ENCODE measurements around the gene UBR2. TPM values are rescaled to one million over a fixed set of nuclear protein-coding genes. Genes with fewer than 3 reads are reported as not detected.
A peak's percentile ranks its signal among the peaks of the same experiment; 100 is the strongest.

The UBR2 gene
- total RNA-seq (18.9 and 22.6 TPM in 2 replicates), polyA plus RNA-seq (10.9 and 13.7 TPM in 2 replicates)

- no peaks in the 10 kb centered on the region for H3K4me1 ChIP-seq (ENCODE audit: low read depth)
- no peaks in the 10 kb centered on the region for H3K36me3 ChIP-seq
- peak; percentile 99 for DNase-seq (ENCODE audit: low read depth in 1 of 2, low spot score in 1 of 2)
- TF ChIP-seq, protein P1, sequence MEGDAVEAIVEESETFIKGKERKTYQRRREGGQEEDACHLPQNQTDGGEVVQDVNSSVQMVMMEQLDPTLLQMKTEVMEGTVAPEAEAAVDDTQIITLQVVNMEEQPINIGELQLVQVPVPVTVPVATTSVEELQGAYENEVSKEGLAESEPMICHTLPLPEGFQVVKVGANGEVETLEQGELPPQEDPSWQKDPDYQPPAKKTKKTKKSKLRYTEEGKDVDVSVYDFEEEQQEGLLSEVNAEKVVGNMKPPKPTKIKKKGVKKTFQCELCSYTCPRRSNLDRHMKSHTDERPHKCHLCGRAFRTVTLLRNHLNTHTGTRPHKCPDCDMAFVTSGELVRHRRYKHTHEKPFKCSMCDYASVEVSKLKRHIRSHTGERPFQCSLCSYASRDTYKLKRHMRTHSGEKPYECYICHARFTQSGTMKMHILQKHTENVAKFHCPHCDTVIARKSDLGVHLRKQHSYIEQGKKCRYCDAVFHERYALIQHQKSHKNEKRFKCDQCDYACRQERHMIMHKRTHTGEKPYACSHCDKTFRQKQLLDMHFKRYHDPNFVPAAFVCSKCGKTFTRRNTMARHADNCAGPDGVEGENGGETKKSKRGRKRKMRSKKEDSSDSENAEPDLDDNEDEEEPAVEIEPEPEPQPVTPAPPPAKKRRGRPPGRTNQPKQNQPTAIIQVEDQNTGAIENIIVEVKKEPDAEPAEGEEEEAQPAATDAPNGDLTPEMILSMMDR (IDR thresholded peaks at IDR 0.05; ENCODE audit: low read depth, low read length), result peak; percentile 25
- no peaks in the 10 kb centered on the region for H3K27me3 ChIP-seq
- peak within 1 kb of the TSS; percentile 67 for H3K4me3 ChIP-seq
- no peaks in the 10 kb centered on the region for H3K9me3 ChIP-seq (ENCODE audit: low read depth)
- H3K27ac ChIP-seq, result peak within 1 kb of the TSS; percentile 96
Measured at GRCh38 chr6:42563697-42564505, at the start of gene UBR2. UBR2 (plus strand) TSS chr6:42564029; CDS start chr6:42564320, 291 bp downstream.

DNA sequence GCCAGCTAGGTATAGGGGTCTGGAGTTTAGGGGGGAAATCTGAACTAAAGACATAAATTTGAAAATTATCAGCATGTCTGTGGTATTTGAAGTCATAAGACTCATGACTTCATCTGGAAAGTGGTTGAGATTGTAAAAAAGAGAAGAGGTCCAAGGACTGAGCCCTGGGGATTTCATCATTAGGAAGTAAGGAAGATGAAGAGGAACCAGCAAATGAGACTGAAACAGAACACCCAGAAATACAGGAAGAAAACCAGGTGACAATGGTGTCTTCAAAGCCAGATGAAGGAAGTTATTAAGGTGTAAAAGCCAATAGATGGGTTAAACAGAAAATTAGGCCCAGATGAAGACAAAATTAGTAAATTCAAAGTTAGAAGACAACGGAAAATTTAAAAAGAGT lies 49.1 kb upstream of the UBR2 start:
- H3K36me3 ChIP-seq, result no peaks in the 10 kb centered on the region
- DNase-seq (ENCODE audit: low read depth in 1 of 2, low spot score in 1 of 2), result no peak
- no peaks in the 10 kb centered on the region for H3K9me3 ChIP-seq (ENCODE audit: low read depth)
- H3K27me3 ChIP-seq, result peaks cover 7% of the 10 kb centered on the region
- no peaks in the 10 kb centered on the region for H3K4me1 ChIP-seq (ENCODE audit: low read depth)
- H3K27ac ChIP-seq, result no peak overlapping the region
- TF ChIP-seq, protein P1 (IDR thresholded peaks at IDR 0.05; ENCODE audit: low read depth, low read length), result no peak
- no peak overlapping the region for H3K4me3 ChIP-seq

DNA sequence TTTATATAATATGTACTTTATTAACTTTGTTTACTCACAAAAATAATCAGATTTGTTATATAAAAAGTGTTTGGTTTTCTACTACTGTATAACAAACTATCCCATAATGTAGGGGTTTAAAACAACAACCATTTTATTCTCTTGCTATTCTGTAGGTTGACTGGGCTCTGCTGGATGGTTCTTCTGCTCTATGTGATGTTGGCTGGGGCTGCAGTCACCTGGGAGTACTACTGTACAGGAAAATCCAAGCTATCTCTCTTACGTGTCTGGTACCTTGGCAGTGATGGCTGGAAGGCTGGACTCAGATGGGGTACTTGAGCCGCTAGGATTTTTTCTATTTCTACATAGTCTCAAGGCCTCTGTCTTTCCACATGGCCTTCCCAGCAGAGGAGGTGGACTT lies 44.0 kb upstream of the UBR2 start:
- Histone ChIP-seq H3K4me1 (ENCODE audit: low read depth) (no peaks in the 10 kb centered on the region), H3K36me3 (no peaks in the 10 kb centered on the region), H3K27ac (no peak overlapping the region), H3K27me3 (peaks cover 7% of the 10 kb centered on the region), H3K4me3 (no peak overlapping the region), H3K9me3 (ENCODE audit: low read depth) (no peaks in the 10 kb centered on the region)
- DNase-seq (ENCODE audit: low read depth in 1 of 2, low spot score in 1 of 2), result no peak
- TF ChIP-seq, protein P1 (IDR thresholded peaks at IDR 0.05; ENCODE audit: low read depth, low read length), result no peak

DNA sequence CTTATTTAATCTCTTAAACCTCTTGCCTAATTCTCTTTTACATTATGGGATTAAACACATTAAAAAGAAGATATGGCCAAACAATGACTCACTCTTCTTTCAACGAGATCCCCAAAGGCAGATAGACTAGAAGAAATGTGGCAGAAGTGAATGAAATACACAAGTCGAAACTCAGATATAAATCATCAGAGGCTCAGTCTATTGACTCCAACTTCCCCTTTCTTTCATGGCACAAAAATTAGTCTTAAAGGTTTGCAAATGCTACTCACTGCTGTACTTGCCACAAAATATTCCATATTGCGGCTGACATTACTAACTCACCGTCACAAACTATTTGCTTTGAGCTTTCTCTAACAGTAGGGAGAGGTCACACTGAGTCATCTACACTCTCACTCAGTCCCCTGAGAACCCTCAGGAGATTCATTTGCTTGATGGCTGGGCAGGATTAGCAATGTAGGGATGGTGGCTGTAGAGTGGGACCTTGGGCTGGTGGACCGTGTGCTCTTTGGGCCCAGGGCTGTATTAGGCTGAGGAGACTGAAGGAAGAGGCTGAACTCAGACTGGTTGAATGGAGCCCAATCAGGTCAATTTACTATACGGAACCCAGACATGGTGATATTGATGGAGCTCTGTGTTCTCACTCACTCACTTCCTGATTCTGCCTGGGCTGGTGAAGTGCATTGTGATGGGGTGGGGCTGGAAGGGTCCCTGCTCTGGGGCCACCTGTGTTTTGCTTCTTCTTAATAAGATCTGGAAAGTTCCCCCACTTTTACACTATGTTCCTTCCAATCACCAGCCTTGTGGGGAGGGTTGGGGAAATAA lies 42.8 kb upstream of the UBR2 start:
- peaks cover 7% of the 10 kb centered on the region for H3K27me3 ChIP-seq
- no peaks in the 10 kb centered on the region for H3K4me1 ChIP-seq (ENCODE audit: low read depth)
- H3K36me3 ChIP-seq, result no peaks in the 10 kb centered on the region
- no peak overlapping the region for H3K4me3 ChIP-seq
- H3K9me3 ChIP-seq (ENCODE audit: low read depth), result no peaks in the 10 kb centered on the region
- TF ChIP-seq, protein P1 (IDR thresholded peaks at IDR 0.05; ENCODE audit: low read depth, low read length), result no peak
- no peak overlapping the region for H3K27ac ChIP-seq
- peak in 1 of 2 donors; percentile 20 for DNase-seq (ENCODE audit: low read depth in 1 of 2, low spot score in 1 of 2)

DNA sequence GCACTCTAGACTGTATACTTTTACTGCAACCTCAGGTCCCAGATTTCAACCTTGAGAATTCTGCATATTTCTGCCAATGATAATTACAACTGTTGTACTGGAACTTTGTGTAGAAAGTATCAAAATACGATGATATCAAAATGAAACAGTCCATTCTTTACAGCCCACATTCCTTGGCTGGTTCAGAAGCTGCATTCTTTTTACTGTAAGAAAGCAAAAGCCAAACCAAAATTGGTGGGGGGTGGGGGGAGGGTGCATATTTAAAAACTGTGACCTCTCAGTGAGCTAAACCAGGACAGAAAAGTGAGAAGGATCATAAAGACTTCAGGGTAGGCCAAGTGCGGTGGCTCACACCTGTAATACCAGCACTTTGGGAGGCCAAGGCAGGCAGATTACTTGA lies 41.8 kb upstream of the UBR2 start:
- TF ChIP-seq, protein P1 (IDR thresholded peaks at IDR 0.05; ENCODE audit: low read depth, low read length), result no peak
- no peaks in the 10 kb centered on the region for H3K36me3 ChIP-seq
- no peaks in the 10 kb centered on the region for H3K4me1 ChIP-seq (ENCODE audit: low read depth)
- no peak overlapping the region for H3K4me3 ChIP-seq
- H3K27me3 ChIP-seq, result peaks cover 7% of the 10 kb centered on the region
- peak in 1 of 2 donors; percentile 32 for DNase-seq (ENCODE audit: low read depth in 1 of 2, low spot score in 1 of 2)
- no peaks in the 10 kb centered on the region for H3K9me3 ChIP-seq (ENCODE audit: low read depth)
- H3K27ac ChIP-seq, result no peak overlapping the region
